Vagina (tissue), 2 donors: ENCODE measurements around the gene MRI1.

ENCODE experiments used
- POLR2A ChIP-seq, 2 donors: fragments of 450-650 bp; IDR thresholded peaks; one replicate each; pipeline ENCODE4 v1.6.1; 2017; ENCODE audit warnings: antibody characterized with exemption in 2 of 2, mild to moderate bottlenecking in 2 of 2, moderate library complexity in 2 of 2
- POLR2AphosphoS5 ChIP-seq, 2 donors: sonication (generic); formaldehyde crosslinking; IDR thresholded peaks; one replicate each; pipeline ENCODE4 v1.9.0; 2017; ENCODE audit warnings: antibody characterized with exemption in 2 of 2, mild to moderate bottlenecking in 2 of 2, low read depth in 1 of 2; ENCODE audit not compliant: insufficient read depth in 1 of 2
- TF ChIP-seq, protein P1 (sequence below), 3 experiments: fragments of 450-650 bp in 2 of 3; fragments of 200-600 bp in 1 of 3; sonication (generic) in 1 of 3; IDR thresholded peaks; one replicate each; pipeline ENCODE4 v1.5.1; 2017 to 2019; ENCODE audit warnings: antibody characterized with exemption in 3 of 3, mild to moderate bottlenecking in 2 of 3, moderate library complexity in 2 of 3

DNA sequence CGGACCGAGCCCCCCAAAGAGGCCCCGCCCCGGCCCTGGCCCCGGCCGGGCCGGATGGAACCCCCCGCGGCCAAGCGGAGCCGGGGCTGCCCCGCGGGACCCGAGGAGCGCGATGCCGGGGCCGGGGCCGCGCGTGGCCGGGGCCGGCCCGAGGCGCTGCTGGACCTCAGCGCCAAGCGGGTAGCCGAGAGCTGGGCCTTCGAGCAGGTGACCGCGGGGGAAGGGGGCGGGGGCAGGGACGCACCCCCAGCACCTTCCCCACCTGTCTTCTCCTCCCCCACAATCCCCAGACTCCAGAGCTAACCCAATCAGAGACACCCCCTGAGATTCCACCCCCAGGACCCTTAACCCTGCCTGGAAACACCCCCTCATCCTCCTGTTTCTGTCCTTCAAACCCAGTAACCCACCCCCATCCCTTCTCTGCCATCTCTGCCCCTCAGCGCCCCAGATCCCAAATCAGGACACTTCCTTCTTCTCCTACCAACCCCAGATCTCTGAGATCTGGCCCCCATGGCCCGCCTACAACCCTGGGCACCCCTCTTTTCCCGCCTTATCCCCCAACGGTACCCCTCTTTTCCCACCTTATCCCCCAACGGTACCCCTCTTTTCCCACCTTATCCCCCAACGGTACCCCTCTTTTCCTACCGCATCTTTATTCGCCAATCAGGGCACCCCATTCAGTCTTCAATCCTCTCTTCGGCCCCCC lies 31.4 kb downstream of the MRI1 start:
- TF ChIP-seq POLR2A (IDR thresholded peaks at IDR 0.05) (no peak), POLR2AphosphoS5 (IDR thresholded peaks at IDR 0.05; ENCODE audit: insufficient read depth in 1 of 2, low read depth in 1 of 2) (no peak)
- TF ChIP-seq, protein P1, sequence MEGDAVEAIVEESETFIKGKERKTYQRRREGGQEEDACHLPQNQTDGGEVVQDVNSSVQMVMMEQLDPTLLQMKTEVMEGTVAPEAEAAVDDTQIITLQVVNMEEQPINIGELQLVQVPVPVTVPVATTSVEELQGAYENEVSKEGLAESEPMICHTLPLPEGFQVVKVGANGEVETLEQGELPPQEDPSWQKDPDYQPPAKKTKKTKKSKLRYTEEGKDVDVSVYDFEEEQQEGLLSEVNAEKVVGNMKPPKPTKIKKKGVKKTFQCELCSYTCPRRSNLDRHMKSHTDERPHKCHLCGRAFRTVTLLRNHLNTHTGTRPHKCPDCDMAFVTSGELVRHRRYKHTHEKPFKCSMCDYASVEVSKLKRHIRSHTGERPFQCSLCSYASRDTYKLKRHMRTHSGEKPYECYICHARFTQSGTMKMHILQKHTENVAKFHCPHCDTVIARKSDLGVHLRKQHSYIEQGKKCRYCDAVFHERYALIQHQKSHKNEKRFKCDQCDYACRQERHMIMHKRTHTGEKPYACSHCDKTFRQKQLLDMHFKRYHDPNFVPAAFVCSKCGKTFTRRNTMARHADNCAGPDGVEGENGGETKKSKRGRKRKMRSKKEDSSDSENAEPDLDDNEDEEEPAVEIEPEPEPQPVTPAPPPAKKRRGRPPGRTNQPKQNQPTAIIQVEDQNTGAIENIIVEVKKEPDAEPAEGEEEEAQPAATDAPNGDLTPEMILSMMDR (IDR thresholded peaks at IDR 0.05), result no peak
